Ovary (tissue), 9 donors: Measurements from ENCODE around the gene BABAM2. TPM values are rescaled to one million over a fixed set of nuclear protein-coding genes. Genes with fewer than 3 reads are reported as not detected.
"Not testable (repeated sequence)": the region's sequence is repeated elsewhere in the genome, so short reads cannot be mapped to it uniquely, and the experiment has no call there.

ENCODE experiments used
- DNase-seq, 5 donors: peaks; one replicate each; pipeline ENCODE4 v3.0.0-alpha.2; 2019 to 2020
- H3K27ac ChIP-seq, 2 donors: fragments of 200-600 bp; one replicate each; pipeline versions ENCODE4 v1.5.1 to v1.8.0; 2019 to 2022
- H3K27me3 ChIP-seq: fragments of 200-600 bp; one replicate; pipeline ENCODE4 v1.8.0; 2022
- H3K36me3 ChIP-seq: fragments of 200-600 bp; sonication (generic); one replicate; pipeline ENCODE4 v1.5.1; 2019
- H3K4me1 ChIP-seq: one replicate; pipeline ENCODE4 v1.8.1; 2013; ENCODE audit warnings: mild to moderate bottlenecking, moderate library complexity; ENCODE audit not compliant: insufficient read depth
- H3K4me3 ChIP-seq: fragments of 200-600 bp; sonication (generic); one replicate; pipeline ENCODE4 v1.5.1; 2017
- H3K9me3 ChIP-seq, 2 donors: fragments of 200-600 bp in 1 of 2; sonication (generic) in 1 of 2; one replicate each; pipeline versions ENCODE4 v1.5.1 to v1.8.1; 2013 to 2019; ENCODE audit warnings: mild to moderate bottlenecking in 1 of 2, moderate library complexity in 1 of 2
- EP300 ChIP-seq: sonication (generic); formaldehyde crosslinking; IDR thresholded peaks from one replicate; pipeline ENCODE4 v1.6.1; 2017; ENCODE audit warnings: antibody characterized with exemption
- POLR2A ChIP-seq: fragments of 450-650 bp; IDR thresholded peaks from one replicate; pipeline ENCODE4 v1.6.1; 2017; ENCODE audit warnings: antibody characterized with exemption, mild to moderate bottlenecking, moderate library complexity
- WGBS, 3 donors: extraction: QIAGEN DNeasy Blood & Tissue Kit in 1 of 3; methylation state at CpG; one replicate each; pipeline versions ENCODE4 v1.1.5 to v1.1.7; 2013 to 2017; 5-methylcytosine and 5-hydroxymethylcytosine counted together
- intact Hi-C, 4 donors: fragments of 100-400 bp; cut with DNase I; formaldehyde crosslinking; loops; one replicate each; pipeline versions ENCODE4 v1.11.0 to v1.15.1; 2022 to 2023
- polyA plus RNA-seq, 2 donors: library from polyadenylated mRNA; stranded (reverse); fragments of 200-250 nt in 1 of 2; fragments of 350-450 nt in 1 of 2; fragmentation: Illumina TruSeq in 1 of 2; extraction: RNeasy Lipid Tissue Mini Kit (QIAGEN cat#74804) in 1 of 2; gene quantifications; one replicate each; pipeline ENCODE4 v1.2.3, GENCODE V29; 2013 to 2014
- total RNA-seq, 7 donors: library from RNA; depleted of rRNA in 2 of 7; stranded (reverse); fragments of >200 nt in 2 of 7; fragmentation: NEBNext Ultra II Directional in 3 of 7; extraction: Animal tissue kit (Norgen Biotek cat#: 25700) in 3 of 7; gene quantifications; one replicate each; pipeline versions ENCODE4 v1.1.0 to v1.2.4, GENCODE V29; 2016 to 2023
- TF ChIP-seq, protein P1 (sequence below), 3 donors: fragments of 450-650 bp in 2 of 3; fragments of 200-600 bp in 1 of 3; IDR thresholded peaks; one replicate each; pipeline versions ENCODE4 v1.5.1 to v1.8.0; 2016 to 2022; ENCODE audit warnings: antibody characterized with exemption in 3 of 3, mild to moderate bottlenecking in 1 of 3
- donor health status: DM: no; HTN: no; CAD: no; lungs with moderate emphysema.
- donor health status: DM: no; HTN: no; CAD: no.
- donor health status: Bipolar disorder and iron deficiency.
- donor health status: DM: yes; HTN: yes; CAD: no.
- donor health status: DM: no; HTN: no; CAD: no.
- donor health status: DM: yes; HTN: yes; CAD: no.

BABAM2 gene
- total and polyA plus RNA-seq, 9 donors: 22.0 to 96.7 (median 46.8) TPM

DNA sequence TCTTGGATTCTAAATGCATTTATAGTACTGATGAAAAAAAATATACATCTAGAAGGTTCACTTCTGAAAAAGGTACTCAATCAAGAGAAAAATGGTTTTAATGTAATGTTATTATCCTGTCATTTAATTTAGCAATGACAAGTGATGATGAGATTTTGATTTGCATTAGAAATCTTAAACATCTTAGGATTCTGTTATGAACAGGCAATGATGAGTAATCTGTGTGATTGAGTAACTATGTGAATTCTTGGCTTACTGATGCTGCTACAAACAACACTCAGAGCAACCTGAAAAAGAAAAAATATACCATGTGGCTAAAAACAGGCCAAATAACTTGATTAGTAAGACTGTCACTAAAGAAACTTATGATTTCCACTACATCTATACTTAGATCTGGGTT, 30.4 kb upstream of the BABAM2 start:
- intact Hi-C loops: no loop called here
- Histone ChIP-seq H3K4me3 (no peak overlapping the region), H3K4me1 (no peaks in the 10 kb centered on the region), H3K9me3 (no peaks in the 10 kb centered on the region), H3K27me3 (no peaks in the 10 kb centered on the region), H3K36me3 (no peaks in the 10 kb centered on the region), H3K27ac (no peak overlapping the region)
- TF ChIP-seq, protein P1, sequence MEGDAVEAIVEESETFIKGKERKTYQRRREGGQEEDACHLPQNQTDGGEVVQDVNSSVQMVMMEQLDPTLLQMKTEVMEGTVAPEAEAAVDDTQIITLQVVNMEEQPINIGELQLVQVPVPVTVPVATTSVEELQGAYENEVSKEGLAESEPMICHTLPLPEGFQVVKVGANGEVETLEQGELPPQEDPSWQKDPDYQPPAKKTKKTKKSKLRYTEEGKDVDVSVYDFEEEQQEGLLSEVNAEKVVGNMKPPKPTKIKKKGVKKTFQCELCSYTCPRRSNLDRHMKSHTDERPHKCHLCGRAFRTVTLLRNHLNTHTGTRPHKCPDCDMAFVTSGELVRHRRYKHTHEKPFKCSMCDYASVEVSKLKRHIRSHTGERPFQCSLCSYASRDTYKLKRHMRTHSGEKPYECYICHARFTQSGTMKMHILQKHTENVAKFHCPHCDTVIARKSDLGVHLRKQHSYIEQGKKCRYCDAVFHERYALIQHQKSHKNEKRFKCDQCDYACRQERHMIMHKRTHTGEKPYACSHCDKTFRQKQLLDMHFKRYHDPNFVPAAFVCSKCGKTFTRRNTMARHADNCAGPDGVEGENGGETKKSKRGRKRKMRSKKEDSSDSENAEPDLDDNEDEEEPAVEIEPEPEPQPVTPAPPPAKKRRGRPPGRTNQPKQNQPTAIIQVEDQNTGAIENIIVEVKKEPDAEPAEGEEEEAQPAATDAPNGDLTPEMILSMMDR (IDR thresholded peaks at IDR 0.05): no peak
- DNase-seq: no peak

DNA sequence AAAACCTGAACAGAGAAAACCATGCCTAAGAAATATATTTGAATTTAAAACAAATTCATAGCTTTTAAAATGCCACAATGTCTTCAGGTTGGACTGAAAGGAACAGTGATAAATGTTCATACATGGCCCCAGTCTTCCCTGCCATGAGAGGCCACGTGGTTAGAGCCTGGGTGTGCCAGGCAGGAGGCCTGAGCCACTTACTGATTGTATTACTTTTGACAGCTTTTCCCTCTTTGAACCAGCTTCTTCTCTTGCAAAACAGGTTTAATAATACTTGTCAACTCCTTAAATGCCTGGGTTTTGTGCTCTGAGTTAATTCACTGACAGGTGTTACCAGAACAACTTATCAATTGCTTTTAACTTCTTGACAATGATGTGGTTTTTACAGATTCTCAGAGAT, 27.4 kb upstream of the BABAM2 start:
- DNase-seq: no peak
- no peaks in the 10 kb centered on the region for H3K36me3 ChIP-seq
- no peaks in the 10 kb centered on the region for H3K9me3 ChIP-seq
- H3K27me3 ChIP-seq: no peaks in the 10 kb centered on the region
- H3K27ac ChIP-seq: no peak overlapping the region
- intact Hi-C loops: no loop called here
- 73 to 90% (median 85%) methylated on average over 1 of the region's 1 CpG for WGBS, 3 donors
- H3K4me1 ChIP-seq: no peaks in the 10 kb centered on the region
- TF ChIP-seq EP300: no peak
- no peak overlapping the region for H3K4me3 ChIP-seq

DNA sequence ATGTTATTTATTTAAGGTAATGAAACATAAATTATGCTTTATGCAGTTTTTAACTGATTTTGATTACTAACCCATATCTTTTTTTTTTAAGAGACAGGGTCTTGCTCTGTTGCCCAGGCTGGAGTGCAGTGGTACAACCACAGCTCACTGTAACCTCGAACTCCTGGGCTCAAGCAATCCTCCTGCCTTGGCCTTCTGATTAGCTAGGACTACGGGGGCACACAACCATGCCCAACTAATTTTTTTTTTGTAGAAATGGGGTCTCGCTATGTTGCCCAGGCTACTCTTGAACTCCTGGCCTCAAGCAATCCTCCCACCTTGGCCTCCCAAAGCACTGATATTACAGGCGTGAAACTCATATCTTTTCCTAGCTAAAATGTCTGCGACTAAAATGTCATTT, 26.6 kb upstream of the BABAM2 start:
- H3K27me3 ChIP-seq, H3K9me3 ChIP-seq, H3K36me3 ChIP-seq, H3K4me3 ChIP-seq, DNase-seq, H3K27ac ChIP-seq, intact Hi-C loops, H3K4me1 ChIP-seq: not testable (repeated sequence)
- WGBS, 3 donors: 77 to 93% (median 86%) methylated on average over 5 of the region's 5 CpGs

DNA sequence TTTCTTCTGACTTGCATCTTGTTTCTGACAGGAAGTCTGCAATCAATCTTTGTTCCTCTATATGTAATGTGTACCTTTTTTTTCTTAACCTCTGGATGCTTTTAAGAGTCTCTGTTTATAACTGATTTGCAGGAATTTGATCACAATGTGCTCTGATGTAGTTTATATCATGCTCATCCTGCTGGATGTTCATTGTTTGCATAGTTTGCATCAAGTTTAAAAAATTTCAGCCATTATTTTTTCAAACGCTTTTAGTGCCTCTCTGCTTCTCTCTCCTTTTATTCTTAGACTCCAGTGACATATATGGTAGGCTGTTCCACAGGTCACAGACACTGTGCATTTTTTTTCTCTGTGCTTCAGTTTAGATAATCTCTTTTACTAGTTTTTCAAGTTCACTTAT, 24.3 kb upstream of the BABAM2 start:
- no peak overlapping the region for H3K4me3 ChIP-seq
- no peaks in the 10 kb centered on the region for H3K27me3 ChIP-seq
- H3K4me1 ChIP-seq: no peaks in the 10 kb centered on the region
- H3K36me3 ChIP-seq: no peaks in the 10 kb centered on the region
- DNase-seq: no peak
- intact Hi-C loops: no loop called here
- no peaks in the 10 kb centered on the region for H3K9me3 ChIP-seq
- WGBS, 3 donors: 17 to 45% (median 22%) methylated on average over 1 of the region's 1 CpG
- no peak overlapping the region for H3K27ac ChIP-seq
- TF ChIP-seq EP300 (no peak), POLR2A (no peak)

DNA sequence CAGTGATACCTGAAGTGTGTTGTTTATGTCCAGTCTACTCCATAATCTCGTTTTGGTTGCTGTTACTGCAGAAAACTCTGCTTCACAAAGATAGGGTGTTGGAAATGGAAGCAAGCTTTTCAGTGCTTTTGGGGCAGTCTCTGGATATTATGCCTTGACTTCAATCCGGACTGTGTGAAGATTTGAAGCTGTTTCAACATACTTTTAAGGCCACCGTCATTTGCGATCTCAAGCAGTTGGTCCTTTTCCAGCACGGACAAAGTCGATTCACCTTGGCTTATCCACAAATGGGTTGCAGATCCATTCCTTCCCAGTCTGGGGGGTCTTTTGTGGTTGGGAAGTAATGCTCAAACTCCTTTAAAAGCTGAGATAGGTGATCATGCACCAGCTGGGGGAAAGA, 20.8 kb upstream of the BABAM2 start:
- Histone ChIP-seq H3K4me3 (no peak overlapping the region), H3K36me3 (no peaks in the 10 kb centered on the region), H3K27me3 (no peaks in the 10 kb centered on the region), H3K9me3 (no peaks in the 10 kb centered on the region), H3K27ac (no peak overlapping the region), H3K4me1 (no peaks in the 10 kb centered on the region)
- no peak for DNase-seq
- 84 to 89% (median 87%) methylated on average over 6 of the region's 6 CpGs for WGBS, 3 donors
- intact Hi-C loops: no loop called here
- no peak for TF ChIP-seq EP300

DNA sequence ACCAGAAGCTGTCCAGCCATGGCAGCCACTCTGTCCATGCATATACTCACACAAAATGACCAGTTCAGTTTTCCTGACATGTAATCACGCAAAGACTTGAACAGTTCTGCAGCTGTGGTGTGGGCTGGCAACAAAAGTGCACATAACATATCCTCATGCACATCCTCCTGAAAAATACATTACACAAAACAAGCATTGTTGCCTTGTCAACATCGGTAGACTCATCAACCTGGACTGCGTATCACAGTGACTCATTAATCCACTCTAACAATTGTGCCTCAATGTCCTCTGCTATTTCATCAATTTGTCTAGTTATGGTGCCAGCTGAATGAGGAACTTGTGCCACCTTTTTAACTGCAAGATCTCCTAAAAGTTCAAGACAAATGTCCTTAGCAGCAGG, 19.8 kb upstream of the BABAM2 start:
- no peak for DNase-seq
- Histone ChIP-seq H3K4me1 (no peaks in the 10 kb centered on the region), H3K36me3 (no peaks in the 10 kb centered on the region), H3K27me3 (no peaks in the 10 kb centered on the region), H3K4me3 (no peak overlapping the region), H3K9me3 (no peaks in the 10 kb centered on the region), H3K27ac (no peak overlapping the region)
- intact Hi-C loops: no loop called here
- TF ChIP-seq, protein P1 (IDR thresholded peaks at IDR 0.05): no peak
- TF ChIP-seq POLR2A (no peak), EP300 (no peak)
- 94 to 98% (median 95%) methylated on average over 3 of the region's 3 CpGs for WGBS, 3 donors

DNA sequence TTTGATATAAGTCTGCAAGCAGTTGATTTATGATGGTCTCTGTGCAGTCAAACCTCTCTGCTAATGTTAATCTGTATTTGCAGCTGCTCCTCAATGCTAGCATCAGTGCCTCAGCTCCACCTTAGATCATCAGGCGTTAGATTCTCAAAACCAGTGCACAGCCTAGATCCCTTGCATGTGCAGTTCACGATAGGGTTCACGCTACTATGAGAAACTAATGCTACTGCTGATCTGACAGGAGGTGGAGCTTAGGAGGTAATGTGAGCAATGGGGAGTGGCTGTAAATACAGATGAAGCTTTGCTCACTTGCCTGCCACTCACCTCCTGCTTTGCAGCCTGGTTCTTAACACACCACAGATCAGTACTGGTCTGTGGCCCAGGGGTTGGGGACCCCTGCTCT, 18.7 kb upstream of the BABAM2 start:
- TF ChIP-seq, protein P1 (IDR thresholded peaks at IDR 0.05): no peak
- no peak for TF ChIP-seq POLR2A
- TF ChIP-seq EP300: no peak
- whole genome bisulfite sequencing, 3 donors: 96 to 99% (median 97%) methylated on average over 3 of the region's 3 CpGs
- Histone ChIP-seq H3K4me3 (no peak overlapping the region), H3K36me3 (no peaks in the 10 kb centered on the region), H3K27me3 (no peaks in the 10 kb centered on the region), H3K4me1 (no peaks in the 10 kb centered on the region), H3K27ac (no peak overlapping the region), H3K9me3 (no peaks in the 10 kb centered on the region)
- DNase-seq: no peak
- intact Hi-C loops: no loop called here
